SHP77 (cell line): ENCODE measurements around the gene ZBTB46.
"Not testable (repeated sequence)": the region's sequence is repeated elsewhere in the genome, so short reads cannot be mapped to it uniquely, and the experiment has no call there.

Experiments used
- DNase-seq, 2 experiments: peaks; one replicate each; lab custom pipeline; 2025; lab: John Stamatoyannopoulos, UW

The ZBTB46 gene, protein sequence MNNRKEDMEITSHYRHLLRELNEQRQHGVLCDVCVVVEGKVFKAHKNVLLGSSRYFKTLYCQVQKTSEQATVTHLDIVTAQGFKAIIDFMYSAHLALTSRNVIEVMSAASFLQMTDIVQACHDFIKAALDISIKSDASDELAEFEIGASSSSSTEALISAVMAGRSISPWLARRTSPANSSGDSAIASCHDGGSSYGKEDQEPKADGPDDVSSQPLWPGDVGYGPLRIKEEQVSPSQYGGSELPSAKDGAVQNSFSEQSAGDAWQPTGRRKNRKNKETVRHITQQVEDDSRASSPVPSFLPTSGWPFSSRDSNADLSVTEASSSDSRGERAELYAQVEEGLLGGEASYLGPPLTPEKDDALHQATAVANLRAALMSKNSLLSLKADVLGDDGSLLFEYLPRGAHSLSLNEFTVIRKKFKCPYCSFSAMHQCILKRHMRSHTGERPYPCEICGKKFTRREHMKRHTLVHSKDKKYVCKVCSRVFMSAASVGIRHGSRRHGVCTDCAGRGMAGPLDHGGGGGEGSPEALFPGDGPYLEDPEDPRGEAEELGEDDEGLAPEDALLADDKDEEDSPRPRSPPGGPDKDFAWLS

GRCh38 chr20:63830841-63831588, at the start of gene ZBTB46:
ZBTB46 (minus strand) TSS chr20:63831264; CDS start chr20:63790757, 40,507 bp downstream.
- DNase-seq, result peak in 1 of 2 experiments; percentile 59

DNA sequence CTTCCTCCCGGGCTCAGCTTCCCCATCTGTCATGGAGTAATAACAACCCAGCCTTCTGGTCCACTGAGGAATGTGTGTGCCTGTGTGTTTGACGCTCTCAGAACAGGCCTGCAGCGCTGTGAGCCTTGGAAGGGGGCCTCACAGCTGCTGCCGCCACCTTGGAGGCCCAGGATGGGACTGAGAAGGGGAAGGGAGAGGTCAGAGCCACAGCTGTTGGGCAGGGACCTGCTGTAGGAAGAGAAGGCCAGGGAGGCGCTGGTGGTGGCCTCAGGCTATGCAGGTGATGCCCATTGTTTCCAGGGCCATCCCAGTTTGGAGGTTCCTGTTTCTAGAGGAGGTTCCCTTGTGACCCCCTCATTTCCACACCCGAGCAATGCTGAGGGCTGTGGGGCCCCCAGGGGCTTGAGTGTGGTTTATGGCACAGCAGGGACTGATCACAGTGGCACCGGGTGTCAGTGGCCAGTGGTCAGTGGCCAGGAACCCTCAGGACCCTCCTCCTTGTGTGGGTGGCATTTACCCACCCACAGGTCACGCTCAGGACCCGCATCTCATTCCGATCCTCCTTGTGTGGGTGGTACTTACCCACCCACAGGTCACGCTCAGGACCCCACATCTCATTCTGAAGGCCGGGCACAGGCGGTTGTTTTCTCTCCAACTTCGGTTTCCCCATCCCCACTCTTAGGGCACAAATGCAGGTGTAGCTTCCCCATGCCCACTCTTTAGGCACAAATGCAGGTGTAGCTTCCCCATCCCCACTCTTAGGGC, 48.0 kb upstream of the ZBTB46 start:
- DNase-seq, result no peak

DNA sequence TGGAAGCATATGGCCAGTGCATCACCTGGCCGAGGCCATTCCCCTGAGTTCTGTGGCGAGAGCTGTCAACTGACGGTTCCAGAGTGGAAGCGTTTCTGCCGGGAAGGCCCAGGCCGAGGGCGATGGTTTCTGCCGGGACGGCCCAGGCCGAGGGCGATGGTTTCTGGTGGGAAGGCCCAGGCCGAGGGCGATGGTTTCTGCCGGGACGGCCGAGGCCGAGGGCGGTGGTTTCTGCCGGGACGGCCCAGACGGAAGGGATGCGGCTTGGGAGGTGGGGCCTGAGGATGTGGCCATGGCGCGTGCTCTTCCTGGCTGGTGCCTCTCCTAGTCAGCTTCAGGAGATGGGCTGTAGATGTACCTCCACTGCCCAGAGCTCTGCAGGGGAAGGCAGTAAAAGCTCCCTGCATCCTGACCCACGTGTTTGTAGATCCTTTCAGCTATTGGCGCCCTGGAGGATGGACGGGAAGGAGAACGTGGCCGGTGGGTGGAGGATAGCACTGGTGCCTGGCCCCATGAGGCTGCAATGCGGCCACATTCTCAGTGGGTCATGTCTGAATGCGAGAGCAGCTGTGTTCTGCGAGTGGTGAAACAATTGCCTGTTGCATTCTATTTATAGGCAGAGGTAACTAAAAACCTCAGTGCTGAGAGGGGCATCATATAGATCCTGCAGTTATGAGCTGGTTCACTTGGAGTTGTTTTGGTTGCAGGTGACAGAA, 46.8 kb upstream of the ZBTB46 start:
- no peak for DNase-seq

DNA sequence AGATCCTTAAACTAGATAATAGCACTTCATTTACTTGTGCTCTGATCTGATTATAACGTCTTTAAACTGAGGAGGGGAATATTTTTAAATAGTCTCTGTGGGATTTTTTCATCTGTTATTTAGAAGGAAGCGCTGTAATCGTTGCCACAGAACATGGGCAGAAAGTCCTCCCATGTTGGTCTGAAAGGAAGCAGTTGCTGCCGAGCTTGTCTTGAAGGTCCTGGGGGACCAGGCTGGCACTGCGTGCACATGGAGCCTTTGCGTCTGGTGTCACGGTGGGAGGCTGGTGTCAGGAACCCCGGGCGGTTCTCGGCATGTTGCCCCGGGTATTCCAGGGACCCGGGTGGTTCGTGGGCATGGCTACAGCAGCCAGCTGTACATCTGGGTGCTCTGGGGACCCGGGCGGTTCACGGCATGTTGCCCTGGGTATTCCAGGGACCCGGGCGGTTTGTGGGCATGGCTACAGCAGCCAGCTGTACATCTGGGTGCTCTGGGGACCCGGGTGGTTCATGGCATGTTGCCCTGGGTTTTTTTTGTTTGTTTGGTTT, 45.5 kb upstream of the ZBTB46 start:
- no peak for DNase-seq

GRCh38 chr20:63874241-63874640, 43.2 kb upstream of the ZBTB46 start:
- DNase-seq, result not testable (repeated sequence)

GRCh38 chr20:63873477-63873971, 42.5 kb upstream of the ZBTB46 start:
- DNase-seq, result no peak

DNA sequence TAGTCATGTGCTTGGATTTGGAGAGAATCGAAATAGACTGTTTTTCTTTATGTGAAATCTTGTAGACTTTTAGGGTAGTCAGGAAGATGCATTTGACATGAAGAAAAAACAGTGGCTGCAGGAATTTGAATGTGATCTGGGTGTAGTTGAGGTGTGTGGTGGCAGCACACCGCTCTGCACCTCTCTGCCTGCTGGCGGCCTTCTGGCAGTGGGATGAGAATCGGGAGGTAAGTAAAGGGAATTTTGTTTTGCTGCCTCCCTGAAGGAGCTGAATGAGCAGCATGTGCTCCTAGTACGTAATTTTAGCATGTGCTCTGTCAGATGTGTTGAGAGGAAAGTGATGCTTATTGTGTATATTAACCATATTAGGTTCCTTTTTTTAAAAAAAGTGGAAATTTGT, 37.2 kb upstream of the ZBTB46 start:
- DNase-seq, result no peak

DNA sequence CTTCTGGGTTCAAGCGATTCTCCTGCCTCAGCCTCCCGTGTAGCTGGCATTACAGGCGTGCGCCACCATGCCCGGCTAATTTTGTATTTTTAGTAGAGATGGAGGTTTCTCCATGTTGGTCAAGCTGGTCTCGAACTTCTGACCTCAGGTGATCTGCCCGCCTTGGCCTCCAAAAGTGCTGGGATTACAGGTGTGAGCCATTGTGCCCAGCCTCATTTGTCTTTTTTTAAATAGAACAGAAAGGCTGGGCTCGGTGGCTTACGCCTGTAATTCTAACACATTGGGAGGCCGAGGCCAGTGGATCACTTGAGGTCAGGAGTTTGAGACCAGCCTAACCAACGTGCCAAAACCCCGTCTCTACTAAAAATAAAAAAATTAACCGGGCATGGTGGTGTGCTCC, 36.0 kb upstream of the ZBTB46 start:
- not testable (repeated sequence) for DNase-seq

- DNase-seq, result peak; percentile 100
Measured at GRCh38 chr20:63864978-63865640, 34.0 kb upstream of the ZBTB46 start, which contains the start of gene TPD52L2. TPD52L2 (plus strand) TSS chr20:63865270; CDS start chr20:63865366, 96 bp downstream.

DNA sequence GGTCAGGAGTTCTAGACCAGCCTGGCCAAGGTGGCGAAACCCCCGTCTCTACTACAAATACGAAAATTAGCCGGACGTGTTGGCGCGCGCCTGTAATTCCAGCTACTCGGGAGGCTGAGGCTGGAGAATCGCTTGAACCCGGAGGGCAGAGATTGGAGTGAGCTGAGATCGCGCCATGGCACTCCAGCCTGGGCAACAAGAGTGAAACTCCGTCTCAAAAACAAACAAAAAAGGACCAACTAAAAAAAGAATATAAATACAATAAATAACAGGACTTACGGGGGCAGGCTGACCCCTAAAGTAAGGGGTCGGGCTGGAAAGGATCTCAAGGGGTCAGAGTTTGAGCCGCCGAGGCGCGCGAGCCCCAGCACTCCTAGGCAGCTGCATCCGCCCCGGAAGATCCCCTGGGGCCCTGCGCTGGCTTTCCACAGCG, 33.5 kb upstream of the ZBTB46 start:
- no peak for DNase-seq

DNA sequence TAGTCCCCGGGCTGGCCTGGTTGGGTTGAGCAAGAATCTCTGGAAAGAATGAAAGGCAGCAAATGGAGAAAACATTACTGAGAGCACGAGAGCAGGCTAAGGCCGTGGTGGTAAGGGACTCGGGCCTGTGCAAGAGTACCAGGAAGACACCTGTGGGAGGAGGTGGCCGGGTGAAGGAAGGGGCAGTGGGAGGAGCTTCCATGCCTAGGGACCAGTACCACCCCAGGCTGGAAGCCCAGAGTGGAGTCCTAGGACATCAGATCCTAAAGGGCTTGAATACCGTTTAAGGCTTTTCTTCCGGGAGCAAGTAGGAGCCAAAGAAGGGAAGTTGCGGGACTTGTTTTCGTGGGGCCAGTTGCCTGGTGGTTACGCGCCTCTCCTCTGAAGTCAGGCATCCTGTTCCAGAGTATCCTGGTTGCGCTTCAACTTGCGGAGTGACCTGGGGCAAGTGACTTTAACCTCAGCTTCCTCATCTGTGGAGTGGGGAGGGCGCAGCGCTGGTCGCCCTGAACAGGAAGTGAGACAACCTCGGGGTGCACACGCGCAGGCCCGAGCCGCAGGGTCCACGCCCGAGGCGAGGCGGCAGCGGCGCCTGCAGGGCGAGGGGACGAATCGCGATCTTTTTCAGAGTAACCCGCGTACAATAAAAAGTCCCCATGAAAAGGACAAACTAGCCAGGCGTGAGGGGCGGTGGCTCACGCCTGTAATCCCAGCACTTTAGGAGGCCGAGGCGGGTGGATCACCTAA, 32.9 kb upstream of the ZBTB46 start:
- DNase-seq, result peak; percentile 85 to 89

- DNase-seq, result no peak
Measured at GRCh38 chr20:63863021-63863797, 32.1 kb upstream of the ZBTB46 start.

GRCh38 chr20:63861981-63862901, 31.2 kb upstream of the ZBTB46 start:
- DNase-seq, result no peak

- DNase-seq, result no peak
Measured at GRCh38 chr20:63861365-63861934, 30.4 kb upstream of the ZBTB46 start, which contains the start of gene ABHD16B. ABHD16B (plus strand) TSS chr20:63861498; CDS start chr20:63861541, 43 bp downstream.

GRCh38 chr20:63860325-63861051, 29.4 kb upstream of the ZBTB46 start:
- no peak for DNase-seq

DNA sequence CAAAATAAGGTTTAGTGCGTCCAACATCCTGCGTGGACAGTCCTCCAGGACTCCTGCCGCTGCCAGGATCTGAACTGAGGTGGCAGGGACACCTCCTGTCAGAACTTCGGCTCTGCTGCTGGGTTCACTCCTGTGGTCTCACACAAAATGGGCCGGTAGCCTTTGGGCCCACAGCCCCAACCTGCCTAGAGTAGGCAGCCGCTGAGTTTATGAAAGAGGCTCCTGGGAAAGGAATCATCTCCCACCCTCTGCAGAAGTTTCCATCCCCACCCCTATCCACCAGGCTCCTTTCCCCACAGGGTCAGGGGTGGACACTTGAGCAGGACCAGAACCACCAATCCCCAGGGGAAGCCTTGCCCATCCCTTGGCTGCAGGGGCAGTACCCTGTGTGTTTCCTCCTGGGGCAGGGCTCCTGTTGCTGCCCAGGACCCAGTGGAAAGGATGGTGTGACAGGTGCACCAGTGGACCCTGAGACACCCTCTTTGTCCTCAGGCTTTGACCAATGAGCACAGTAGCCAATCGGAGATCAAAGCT, 28.2 kb upstream of the ZBTB46 start:
- DNase-seq, result no peak
